Mesendoderm (in vitro differentiated cells): ENCODE results near the gene HCRTR1.

Experiments used
- DNase-seq: peaks from one replicate; pipeline ENCODE4 v3.0.0; 2013
- H2AK5ac ChIP-seq: 2 replicates; pipeline ENCODE4 v1.6.1; 2013; ENCODE audit warnings: low read length, inconsistent platforms
- H2BK120ac ChIP-seq: 2 replicates; pipeline ENCODE4 v1.6.1; 2013; ENCODE audit warnings: low read depth, mild to moderate bottlenecking, low read length, moderate library complexity, mixed read lengths
- H2BK15ac ChIP-seq: replicated peaks from 2 replicates; pipeline ENCODE4 v1.6.1; 2013; ENCODE audit warnings: low read depth, mild to moderate bottlenecking, moderate library complexity
- H2BK5ac ChIP-seq: 2 replicates; pipeline ENCODE4 v1.6.1; 2013; ENCODE audit warnings: low read length, inconsistent platforms
- H3K18ac ChIP-seq: 2 replicates; pipeline ENCODE4 v1.6.1; 2013; ENCODE audit warnings: mild to moderate bottlenecking, low read length, mixed read lengths
- H3K23ac ChIP-seq: one replicate; pipeline ENCODE4 v1.6.1; 2013; ENCODE audit warnings: low read length
- H3K27ac ChIP-seq: 2 replicates; pipeline ENCODE4 v1.5.1; 2013; ENCODE audit warnings: low read depth, mild to moderate bottlenecking, inconsistent platforms, low read length, moderate library complexity
- H3K27me3 ChIP-seq: 2 replicates; pipeline ENCODE4 v1.6.1; 2013; ENCODE audit warnings: low read length, control low read depth, mild to moderate bottlenecking, inconsistent platforms; ENCODE audit not compliant: insufficient read depth, poor library complexity
- H3K36me3 ChIP-seq: 2 replicates; pipeline ENCODE4 v1.6.1; 2013; ENCODE audit warnings: low read length, inconsistent platforms; ENCODE audit not compliant: control insufficient read depth, insufficient read depth
- H3K4ac ChIP-seq: one replicate; pipeline ENCODE4 v1.6.1; 2013; ENCODE audit warnings: low read depth, mild to moderate bottlenecking, low read length, moderate library complexity
- H3K4me1 ChIP-seq: 2 replicates; pipeline ENCODE4 v1.6.1; 2013; ENCODE audit warnings: low read depth, low read length, inconsistent platforms; ENCODE audit not compliant: control insufficient read depth
- H3K4me2 ChIP-seq: 2 replicates; pipeline ENCODE4 v1.6.1; 2013; ENCODE audit warnings: low read length
- H3K4me3 ChIP-seq: 2 replicates; pipeline ENCODE4 v1.5.1; 2013; ENCODE audit warnings: mild to moderate bottlenecking, low read length
- H3K56ac ChIP-seq: one replicate; pipeline ENCODE4 v1.6.1; 2013; ENCODE audit warnings: low read length
- H3K79me1 ChIP-seq: 2 replicates; pipeline ENCODE4 v1.6.1; 2013; ENCODE audit warnings: low read length, inconsistent platforms
- H3K79me2 ChIP-seq: 2 replicates; pipeline ENCODE4 v1.6.1; 2013; ENCODE audit warnings: mild to moderate bottlenecking, low read length; ENCODE audit not compliant: control insufficient read depth, insufficient read depth
- H3K9ac ChIP-seq: 2 replicates; pipeline ENCODE4 v1.6.1; 2013; ENCODE audit warnings: low read length, inconsistent platforms
- H4K5ac ChIP-seq: one replicate; pipeline ENCODE4 v1.6.1; 2013; ENCODE audit warnings: low read length
- H4K8ac ChIP-seq: one replicate; pipeline ENCODE4 v1.6.1; 2013; ENCODE audit warnings: low read depth, mild to moderate bottlenecking, control low read depth, low read length, moderate library complexity
- WGBS: extraction: QIAGEN DNeasy Blood & Tissue Kit; methylation state at CpG from one replicate; pipeline ENCODE4 v1.1.7; 2013; ENCODE audit warnings: low lambda C conversion rate, missing lambda C conversion rate; ENCODE audit not compliant: insufficient coverage; ENCODE audit errors: extremely low coverage; 5-methylcytosine and 5-hydroxymethylcytosine counted together

Gene HCRTR1

GRCh38 chr1:31670593-31670964 is 53.1 kb downstream of the HCRTR1 start:
- Histone ChIP-seq H3K9ac (peak overlapping the region; percentile 38), H3K27ac (no peak overlapping the region), H3K4ac (no peak overlapping the region), H3K4me3 (no peak overlapping the region), H4K8ac (no peak overlapping the region), H3K79me1 (no peaks in the 10 kb centered on the region), H2BK5ac (no peak overlapping the region), H3K18ac (no peak overlapping the region), H3K4me1 (no peaks in the 10 kb centered on the region), H3K56ac (peak overlapping the region; percentile 51), H3K27me3 (no peaks in the 10 kb centered on the region), H3K36me3 (no peaks in the 10 kb centered on the region), H3K4me2 (no peak overlapping the region), H2BK15ac (no peak overlapping the region), H3K79me2 (no peaks in the 10 kb centered on the region), H2BK120ac (no peak overlapping the region), H2AK5ac (no peak overlapping the region), H4K5ac (no peak overlapping the region), H3K23ac (no peak overlapping the region)
- no peak for DNase-seq
- WGBS = no CpG with 5 or more reads among the region's 6 CpGs

- Histone ChIP-seq H3K4me3 (no peak overlapping the region), H3K4me2 (no peak overlapping the region), H4K5ac (no peak overlapping the region), H2AK5ac (no peak overlapping the region), H3K4ac (no peak overlapping the region), H3K18ac (no peak overlapping the region), H3K23ac (no peak overlapping the region), H2BK15ac (no peak overlapping the region), H3K27me3 (no peaks in the 10 kb centered on the region), H3K27ac (no peak overlapping the region), H3K4me1 (no peaks in the 10 kb centered on the region), H3K9ac (no peak overlapping the region), H3K36me3 (no peaks in the 10 kb centered on the region), H3K79me1 (no peaks in the 10 kb centered on the region), H3K79me2 (no peaks in the 10 kb centered on the region), H2BK120ac (no peak overlapping the region), H4K8ac (no peak overlapping the region), H3K56ac (no peak overlapping the region), H2BK5ac (no peak overlapping the region)
- no CpG with 5 or more reads among the region's 11 CpGs for WGBS
- DNase-seq = no peak
Observed at GRCh38 chr1:31671147-31671546, 53.7 kb downstream of the HCRTR1 start.

- Histone ChIP-seq H3K9ac (no peak overlapping the region), H3K4ac (no peak overlapping the region), H3K23ac (no peak overlapping the region), H3K79me1 (no peaks in the 10 kb centered on the region), H3K56ac (no peak overlapping the region), H2BK15ac (no peak overlapping the region), H4K5ac (no peak overlapping the region), H2AK5ac (no peak overlapping the region), H3K27me3 (no peaks in the 10 kb centered on the region), H3K79me2 (no peaks in the 10 kb centered on the region), H3K36me3 (no peaks in the 10 kb centered on the region), H3K18ac (no peak overlapping the region), H3K27ac (no peak overlapping the region), H3K4me3 (no peak overlapping the region), H3K4me2 (no peak overlapping the region), H4K8ac (no peak overlapping the region), H2BK120ac (no peak overlapping the region), H3K4me1 (no peaks in the 10 kb centered on the region), H2BK5ac (no peak overlapping the region)
- no peak for DNase-seq
- no CpG with 5 or more reads among the region's 8 CpGs for WGBS
Observed at GRCh38 chr1:31671561-31672201, 54.2 kb downstream of the HCRTR1 start.

- DNase-seq = no peak
- Histone ChIP-seq H3K4me1 (no peaks in the 10 kb centered on the region), H4K8ac (no peak overlapping the region), H3K56ac (no peak overlapping the region), H2BK120ac (no peak overlapping the region), H2BK15ac (no peak overlapping the region), H3K27ac (no peak overlapping the region), H3K27me3 (no peaks in the 10 kb centered on the region), H3K79me2 (no peaks in the 10 kb centered on the region), H3K9ac (no peak overlapping the region), H3K4ac (no peak overlapping the region), H3K23ac (no peak overlapping the region), H2BK5ac (no peak overlapping the region), H4K5ac (no peak overlapping the region), H3K4me2 (no peak overlapping the region), H2AK5ac (no peak overlapping the region), H3K18ac (no peak overlapping the region), H3K79me1 (no peaks in the 10 kb centered on the region), H3K36me3 (no peaks in the 10 kb centered on the region), H3K4me3 (no peak overlapping the region)
- WGBS = no CpG with 5 or more reads among the region's 13 CpGs
Observed at GRCh38 chr1:31672986-31673385, 55.5 kb downstream of the HCRTR1 start.

- Histone ChIP-seq H3K27me3 (no peaks in the 10 kb centered on the region), H3K9ac (no peak overlapping the region), H2AK5ac (no peak overlapping the region), H3K4me1 (no peaks in the 10 kb centered on the region), H4K5ac (no peak overlapping the region), H3K18ac (no peak overlapping the region), H3K36me3 (no peaks in the 10 kb centered on the region), H3K56ac (no peak overlapping the region), H3K4me2 (no peak overlapping the region), H2BK5ac (no peak overlapping the region), H3K79me1 (no peaks in the 10 kb centered on the region), H4K8ac (no peak overlapping the region), H3K4me3 (no peak overlapping the region), H3K4ac (no peak overlapping the region), H2BK15ac (no peak overlapping the region), H3K79me2 (no peaks in the 10 kb centered on the region), H2BK120ac (no peak overlapping the region), H3K23ac (no peak overlapping the region), H3K27ac (no peak overlapping the region)
- WGBS = no CpG with 5 or more reads among the region's 9 CpGs
- no peak for DNase-seq
Observed at GRCh38 chr1:31673433-31673832, 55.9 kb downstream of the HCRTR1 start.

- Histone ChIP-seq H3K4me3 (no peak overlapping the region), H3K4me2 (no peak overlapping the region), H3K36me3 (no peaks in the 10 kb centered on the region), H2BK15ac (no peak overlapping the region), H2BK120ac (no peak overlapping the region), H2BK5ac (no peak overlapping the region), H2AK5ac (no peak overlapping the region), H3K9ac (no peak overlapping the region), H4K5ac (no peak overlapping the region), H3K27me3 (no peaks in the 10 kb centered on the region), H3K4me1 (no peaks in the 10 kb centered on the region), H3K18ac (no peak overlapping the region), H3K79me2 (no peaks in the 10 kb centered on the region), H3K27ac (no peak overlapping the region), H3K4ac (no peak overlapping the region), H3K23ac (no peak overlapping the region), H3K56ac (no peak overlapping the region), H3K79me1 (no peaks in the 10 kb centered on the region), H4K8ac (no peak overlapping the region)
- WGBS = no CpG with 5 or more reads among the region's 8 CpGs
- DNase-seq = peak; percentile 62
Observed at GRCh38 chr1:31674626-31675025, 57.1 kb downstream of the HCRTR1 start.
